Measurements from ENCODE around the gene PLXNB1. TPM values are rescaled to one million over a fixed set of nuclear protein-coding genes. Genes with fewer than 3 reads are reported as not detected.
"Not testable (repeated sequence)": the region's sequence is repeated elsewhere in the genome, so short reads cannot be mapped to it uniquely, and the experiment has no call there.

Gene PLXNB1
- total RNA-seq, 1 donor from 2014 or later = 106 TPM

GRCh38 chr3:48464713-48465221 lies 34.9 kb upstream of the PLXNB1 start:
- DNase-seq (ENCODE audit: low read depth) = no peak
- no peak for TF ChIP-seq CTCF (conservative IDR thresholded peaks at IDR 0.05; ENCODE audit: low read depth, low read length)
- H3K4me3 ChIP-seq (ENCODE audit: low read depth, low read length) = no peak overlapping the region

GRCh38 chr3:48463703-48464102 lies 33.8 kb upstream of the PLXNB1 start:
- TF ChIP-seq CTCF (conservative IDR thresholded peaks at IDR 0.05; ENCODE audit: low read depth, low read length) = no peak
- no peak for DNase-seq (ENCODE audit: low read depth)
- H3K4me3 ChIP-seq (ENCODE audit: low read depth, low read length) = no peak overlapping the region

DNA sequence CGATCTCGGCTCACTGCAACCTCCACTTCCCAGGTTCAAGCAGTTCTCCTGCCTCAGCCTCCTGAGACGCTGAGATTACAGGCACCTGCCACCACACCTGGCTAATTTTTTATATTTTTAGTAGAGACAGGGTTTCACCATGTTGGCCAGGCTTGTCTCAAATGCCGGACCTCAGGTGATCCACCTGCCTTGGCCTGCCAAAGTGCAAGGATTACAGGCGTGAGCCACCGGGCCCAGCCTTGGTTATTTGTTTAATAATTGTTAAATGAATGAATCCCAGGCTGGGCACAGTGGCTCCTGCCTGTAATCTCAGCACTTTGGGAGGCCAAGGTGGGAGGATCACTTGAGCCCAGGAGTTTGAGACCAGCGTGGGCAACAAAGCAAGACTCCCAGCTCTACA lies 31.9 kb upstream of the PLXNB1 start:
- DNase-seq (ENCODE audit: low read depth) = not testable (repeated sequence)

DNA sequence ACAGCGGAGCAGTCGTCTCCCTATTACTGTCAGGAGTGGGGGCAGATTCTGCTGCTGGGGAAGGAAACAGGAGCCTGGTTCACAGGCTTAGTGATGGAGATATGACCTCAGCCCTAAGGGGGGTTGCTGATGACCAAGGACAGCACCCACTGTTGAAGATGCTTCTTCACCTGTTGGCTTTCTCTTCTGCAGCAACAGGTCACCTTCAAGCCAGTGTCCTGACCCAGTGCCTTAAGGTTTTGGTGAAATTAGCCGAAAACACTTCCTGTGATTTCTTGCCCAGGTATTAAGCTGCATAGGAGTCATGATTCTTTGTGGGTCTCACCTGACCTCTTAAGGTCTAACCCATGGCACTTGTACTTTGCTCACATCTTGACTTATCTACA lies 30.6 kb upstream of the PLXNB1 start:
- no peak overlapping the region for H3K4me3 ChIP-seq (ENCODE audit: low read depth, low read length)
- no peak for DNase-seq (ENCODE audit: low read depth)
- TF ChIP-seq CTCF (conservative IDR thresholded peaks at IDR 0.05; ENCODE audit: low read depth, low read length) = no peak

More for the DNA sequence above, 31.9 kb upstream of the PLXNB1 start:
- not testable (repeated sequence) for H3K4me3 ChIP-seq (ENCODE audit: low read depth, low read length)

- TF ChIP-seq CTCF (conservative IDR thresholded peaks at IDR 0.05; ENCODE audit: low read depth, low read length) = no peak
- no peak for DNase-seq (ENCODE audit: low read depth)
- H3K4me3 ChIP-seq (ENCODE audit: low read depth, low read length) = no peak overlapping the region
Observed at GRCh38 chr3:48459773-48460516, 30.1 kb upstream of the PLXNB1 start.

- DNase-seq (ENCODE audit: low read depth) = no peak
- TF ChIP-seq CTCF (conservative IDR thresholded peaks at IDR 0.05; ENCODE audit: low read depth, low read length) = no peak
- no peak overlapping the region for H3K4me3 ChIP-seq (ENCODE audit: low read depth, low read length)
Observed at GRCh38 chr3:48459331-48459730, 29.4 kb upstream of the PLXNB1 start.

DNA sequence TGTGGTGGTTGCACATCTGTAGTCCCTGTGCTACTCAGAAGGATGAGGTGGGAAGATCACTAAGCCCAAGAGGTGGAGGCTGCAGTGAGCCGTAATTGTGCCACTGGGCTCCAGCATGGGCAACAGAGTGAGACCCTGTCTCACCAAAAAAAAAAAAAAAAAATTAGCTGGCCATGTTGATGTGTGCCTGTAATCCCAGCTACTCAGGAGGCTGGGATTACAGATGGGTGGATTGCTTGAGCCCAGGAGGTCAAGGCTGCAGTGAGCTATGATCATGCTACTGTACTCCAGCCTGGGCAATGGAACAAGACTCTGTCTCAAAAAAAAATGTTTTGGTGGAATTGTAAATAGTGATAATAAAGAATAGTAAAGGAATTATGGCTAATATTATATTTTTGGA lies 26.6 kb upstream of the PLXNB1 start:
- no peak for DNase-seq (ENCODE audit: low read depth)
- no peak for TF ChIP-seq CTCF (conservative IDR thresholded peaks at IDR 0.05; ENCODE audit: low read depth, low read length)
- no peak overlapping the region for H3K4me3 ChIP-seq (ENCODE audit: low read depth, low read length)
